ENCODE data around the gene CBFA2T2.
"Not testable (repeated sequence)": the region's sequence is repeated elsewhere in the genome, so short reads cannot be mapped to it uniquely, and the experiment has no call there.

The CBFA2T2 gene

GRCh38 chr20:33696448-33696847 lies 206.6 kb downstream of the CBFA2T2 start:
- no peak overlapping the region for H3K4me3 ChIP-seq (ENCODE audit: control insufficient read depth, low read depth, low read length)
- DNase-seq (ENCODE audit: low read depth): no peak
- no peak for TF ChIP-seq CTCF (IDR thresholded peaks at IDR 0.05; ENCODE audit: control insufficient read depth, insufficient read depth, low read depth, low read length, missing control alignments)

GRCh38 chr20:33697129-33697528 lies 207.2 kb downstream of the CBFA2T2 start:
- no peak overlapping the region for H3K4me3 ChIP-seq (ENCODE audit: control insufficient read depth, low read depth, low read length)
- TF ChIP-seq CTCF (IDR thresholded peaks at IDR 0.05; ENCODE audit: control insufficient read depth, insufficient read depth, low read depth, low read length, missing control alignments): no peak
- no peak for DNase-seq (ENCODE audit: low read depth)

GRCh38 chr20:33698966-33699365 lies 209.1 kb downstream of the CBFA2T2 start:
- not testable (repeated sequence) for DNase-seq (ENCODE audit: low read depth)

More at GRCh38 chr20:33698966-33699365, 209.1 kb downstream of the CBFA2T2 start:
- not testable (repeated sequence) for H3K4me3 ChIP-seq (ENCODE audit: control insufficient read depth, low read depth, low read length)
